NCI-H1092 (cell line): ENCODE data around the gene LOXL1.
A peak's percentile ranks its signal among the peaks of the same experiment; 100 is the strongest.

ENCODE experiments used
- DNase-seq: peaks from one replicate; lab custom pipeline; 2025; lab: John Stamatoyannopoulos, UW

LOXL1 gene, protein sequence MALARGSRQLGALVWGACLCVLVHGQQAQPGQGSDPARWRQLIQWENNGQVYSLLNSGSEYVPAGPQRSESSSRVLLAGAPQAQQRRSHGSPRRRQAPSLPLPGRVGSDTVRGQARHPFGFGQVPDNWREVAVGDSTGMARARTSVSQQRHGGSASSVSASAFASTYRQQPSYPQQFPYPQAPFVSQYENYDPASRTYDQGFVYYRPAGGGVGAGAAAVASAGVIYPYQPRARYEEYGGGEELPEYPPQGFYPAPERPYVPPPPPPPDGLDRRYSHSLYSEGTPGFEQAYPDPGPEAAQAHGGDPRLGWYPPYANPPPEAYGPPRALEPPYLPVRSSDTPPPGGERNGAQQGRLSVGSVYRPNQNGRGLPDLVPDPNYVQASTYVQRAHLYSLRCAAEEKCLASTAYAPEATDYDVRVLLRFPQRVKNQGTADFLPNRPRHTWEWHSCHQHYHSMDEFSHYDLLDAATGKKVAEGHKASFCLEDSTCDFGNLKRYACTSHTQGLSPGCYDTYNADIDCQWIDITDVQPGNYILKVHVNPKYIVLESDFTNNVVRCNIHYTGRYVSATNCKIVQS

DNA sequence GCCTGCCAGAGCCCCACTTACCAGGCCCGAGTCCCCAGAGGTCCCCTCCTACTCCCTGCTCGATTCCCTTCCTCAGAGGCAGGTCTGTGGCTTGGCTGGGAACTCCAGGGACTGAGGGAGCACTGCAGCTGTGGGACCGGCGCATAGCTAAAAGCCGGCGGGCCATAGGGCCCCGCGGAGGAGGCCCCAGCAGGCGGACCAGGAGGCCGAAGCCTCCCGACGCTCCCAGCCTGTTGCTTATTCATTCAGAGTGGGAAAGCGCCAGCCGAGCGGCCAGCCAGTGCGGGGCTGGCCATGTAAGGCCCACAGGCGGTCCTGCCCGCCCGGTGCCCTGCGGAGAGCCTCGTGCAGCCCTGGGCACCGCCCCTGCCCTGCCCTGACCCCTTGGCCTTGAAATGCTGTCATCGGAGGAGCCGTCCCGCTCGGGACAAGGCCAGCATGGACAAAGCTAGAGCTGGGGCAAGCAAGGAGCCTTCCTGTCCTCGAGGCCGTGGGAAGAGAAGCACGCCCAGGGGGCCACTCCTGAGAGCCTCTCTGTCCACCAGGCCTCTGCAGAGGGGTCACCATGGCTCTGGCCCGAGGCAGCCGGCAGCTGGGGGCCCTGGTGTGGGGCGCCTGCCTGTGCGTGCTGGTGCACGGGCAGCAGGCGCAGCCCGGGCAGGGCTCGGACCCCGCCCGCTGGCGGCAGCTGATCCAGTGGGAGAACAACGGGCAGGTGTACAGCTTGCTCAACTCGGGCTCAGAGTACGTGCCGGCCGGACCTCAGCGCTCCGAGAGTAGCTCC is at the start of gene LOXL1:
LOXL1 (plus strand) TSS at position 244 of the 784 bp plus-strand sequence; CDS start at position 566, 322 bp downstream.
- no peak for DNase-seq

DNA sequence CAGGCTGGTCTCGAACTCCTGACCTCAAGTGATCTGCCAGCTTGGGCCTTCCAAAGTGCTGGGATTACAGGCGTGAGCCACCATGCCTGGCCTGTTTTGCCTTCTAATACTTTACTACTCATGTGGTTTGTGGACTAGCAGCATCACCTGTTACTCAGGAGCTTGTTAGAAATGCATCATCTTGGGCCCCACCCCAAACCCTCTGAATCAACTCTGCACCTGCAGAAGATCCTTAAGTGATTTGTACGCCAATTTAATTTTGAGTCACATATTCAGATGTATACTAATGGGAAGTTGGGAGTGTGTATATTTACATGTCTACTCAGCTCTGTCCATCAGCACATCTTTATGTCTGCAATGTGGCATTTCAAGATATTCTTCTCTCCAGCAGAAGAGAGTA is 46.8 kb upstream of the LOXL1 start:
- DNase-seq = no peak

DNA sequence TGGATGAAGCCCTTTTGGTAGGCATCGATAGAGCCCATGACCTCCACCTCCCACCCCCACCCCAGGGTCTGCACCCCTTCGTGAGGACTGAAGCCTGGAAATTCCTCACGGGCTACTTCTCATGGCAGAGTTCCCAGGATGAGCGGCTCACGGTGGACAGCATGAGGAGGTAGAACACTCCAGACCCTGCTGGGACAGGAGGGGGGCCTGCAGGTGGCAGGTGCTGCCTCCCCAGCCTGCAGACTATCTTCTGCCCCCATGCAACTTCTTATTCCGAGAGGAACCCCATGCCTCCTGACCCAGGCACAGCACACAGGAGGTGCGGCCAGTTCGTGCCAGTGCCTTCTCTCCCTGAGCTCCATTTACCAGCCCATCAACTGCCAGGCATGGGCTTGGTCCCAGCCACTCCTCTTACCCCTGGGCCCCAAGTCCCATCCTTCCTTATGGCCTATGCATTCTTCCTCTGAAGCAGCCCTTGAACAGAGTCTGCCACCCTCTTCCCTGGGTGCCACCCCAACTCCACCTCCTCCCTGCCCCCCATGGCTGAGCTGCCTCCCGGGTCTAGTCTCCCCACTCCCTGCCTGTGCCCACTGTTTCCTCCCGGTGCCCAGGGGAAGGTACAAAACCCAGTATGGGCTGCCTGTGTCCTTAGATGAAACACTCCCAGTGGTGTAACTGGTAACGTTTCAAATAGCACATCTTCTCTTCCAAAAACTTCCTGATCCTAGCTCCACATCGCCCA is 44.5 kb upstream of the LOXL1 start:
- no peak for DNase-seq

DNA sequence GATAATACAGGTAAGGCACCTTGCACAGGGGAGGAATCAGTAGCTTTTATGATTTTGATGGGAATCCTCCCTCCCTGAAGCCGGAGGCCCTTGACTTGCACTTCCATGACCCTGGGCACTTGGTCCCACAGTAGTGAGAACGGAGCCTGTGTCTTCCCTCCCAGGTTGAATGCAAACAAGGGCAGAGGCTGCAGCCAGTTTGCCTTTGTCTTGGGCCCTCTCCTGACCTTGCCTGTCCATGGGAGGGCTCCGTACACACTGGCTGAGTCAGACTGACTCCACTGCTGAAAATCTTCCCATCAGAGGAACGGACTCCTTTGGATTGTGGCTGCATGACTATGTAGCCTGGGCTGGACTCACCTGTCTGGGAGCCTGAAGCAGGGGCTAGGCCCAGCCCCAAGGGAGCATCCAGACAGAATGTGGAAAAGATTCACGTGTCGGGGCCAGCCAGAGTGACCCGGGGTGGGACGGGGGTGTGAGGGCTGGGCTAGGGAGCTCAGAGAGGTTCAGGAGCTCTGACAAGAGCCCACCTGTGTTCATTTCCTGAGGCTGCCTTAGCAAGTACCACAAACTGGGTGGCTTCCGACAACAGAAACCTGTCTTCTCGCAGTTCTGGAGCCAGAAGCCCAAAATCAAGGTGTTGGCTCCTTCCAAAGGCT is 43.4 kb upstream of the LOXL1 start:
- no peak for DNase-seq

DNA sequence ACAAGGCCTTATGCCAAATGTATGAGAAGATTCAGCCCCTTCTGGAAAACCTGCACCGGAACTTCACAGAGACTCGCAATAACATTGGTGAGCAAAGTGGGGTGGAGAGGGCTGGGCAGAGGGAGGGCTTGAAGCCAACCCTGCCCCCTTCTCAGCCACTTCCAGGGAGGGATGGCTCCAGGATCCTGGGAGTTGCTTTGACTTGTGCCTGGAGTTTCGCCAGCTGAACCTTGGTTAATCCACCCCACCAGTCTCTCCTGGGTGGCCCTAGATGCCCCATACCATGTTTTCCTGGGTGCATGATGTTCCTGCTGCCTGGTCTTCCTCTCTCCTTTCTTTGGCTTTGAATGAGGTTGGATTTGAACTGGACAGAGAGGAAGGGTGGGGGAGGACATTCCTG is 42.1 kb upstream of the LOXL1 start:
- no peak for DNase-seq

DNA sequence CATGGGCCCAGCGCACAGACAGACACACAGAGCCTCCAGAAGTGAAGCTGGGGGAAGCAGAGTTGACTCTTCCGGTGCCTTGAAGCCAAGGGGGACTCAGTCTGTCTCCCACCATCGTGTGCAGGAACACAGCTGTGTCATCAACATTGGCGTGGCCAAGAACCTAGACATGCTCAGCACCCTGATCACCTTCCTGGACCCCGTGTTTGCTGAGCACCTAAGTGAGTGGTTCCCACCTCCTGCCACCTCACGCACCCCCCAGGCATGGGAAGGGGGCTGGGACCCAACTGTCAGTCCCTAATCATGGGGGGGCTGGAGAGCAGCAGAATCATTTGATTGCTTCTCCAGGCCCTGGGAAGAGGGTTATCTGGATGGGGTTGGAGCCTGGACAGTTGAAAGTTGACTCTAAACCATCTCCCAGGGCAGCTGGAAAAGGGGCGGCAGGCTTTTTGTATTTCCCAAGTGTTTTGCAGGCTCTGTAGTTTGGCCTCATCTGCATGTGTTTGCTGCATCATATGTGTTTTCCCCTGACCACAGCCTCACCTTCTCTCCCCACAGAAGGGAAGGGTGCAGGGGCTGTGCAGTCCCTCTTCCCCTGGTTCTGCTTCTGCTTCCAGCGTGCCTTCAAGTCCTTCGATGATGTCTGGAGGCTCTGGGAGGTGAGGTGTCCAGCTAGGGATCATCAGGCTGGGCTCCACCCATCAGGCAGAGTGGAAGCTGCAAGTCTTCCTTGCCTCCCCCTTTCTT is 40.1 kb upstream of the LOXL1 start:
- no peak for DNase-seq

DNA sequence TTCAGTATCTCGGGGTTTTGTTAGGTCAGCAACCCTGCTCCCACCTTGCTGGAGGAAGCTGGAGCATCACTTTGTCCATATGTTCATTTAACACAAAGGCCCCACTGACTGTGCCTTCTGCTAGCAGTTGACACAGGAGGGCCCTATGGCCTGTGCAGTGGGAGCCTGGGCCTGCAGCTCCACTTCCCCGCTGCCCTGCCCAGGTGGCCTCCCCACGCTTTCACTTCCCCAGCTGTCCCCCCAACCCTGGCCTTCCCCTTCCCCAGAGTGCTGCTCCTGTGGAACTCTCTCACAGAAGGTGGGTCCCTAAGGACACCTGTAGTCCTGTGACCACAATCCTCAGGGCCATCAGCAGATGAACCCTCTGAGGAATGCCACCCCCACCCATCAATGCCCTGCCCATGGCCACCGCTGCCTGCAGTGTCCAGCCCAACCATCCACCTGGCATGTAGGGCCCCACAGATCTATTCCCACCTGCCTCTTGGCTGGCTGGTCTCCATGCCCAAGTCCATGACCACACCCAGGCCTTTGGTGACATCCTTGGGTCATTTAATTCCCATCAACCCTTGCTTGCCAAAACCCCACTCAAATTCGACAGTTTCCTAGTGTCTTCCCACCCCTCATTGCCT is 39.4 kb upstream of the LOXL1 start:
- DNase-seq = no peak

DNA sequence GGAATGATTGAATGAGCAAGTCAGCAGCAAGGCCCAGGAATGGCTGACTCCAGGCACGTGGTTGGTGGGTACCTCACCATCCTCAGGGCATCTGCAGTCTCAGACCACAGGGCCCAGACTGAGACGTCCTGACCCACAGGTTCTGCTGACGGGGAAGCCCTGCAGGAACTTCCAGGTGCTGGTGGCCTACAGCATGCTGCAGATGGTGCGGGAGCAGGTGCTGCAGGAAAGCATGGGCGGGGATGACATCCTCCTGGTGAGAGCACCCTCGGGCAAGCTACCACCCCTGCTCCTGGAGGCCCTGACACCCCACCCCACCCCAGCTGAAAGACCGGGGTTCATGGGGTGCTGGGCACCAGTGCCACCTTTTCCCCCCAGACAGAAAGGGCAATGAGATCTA is 38.8 kb upstream of the LOXL1 start:
- no peak for DNase-seq

DNA sequence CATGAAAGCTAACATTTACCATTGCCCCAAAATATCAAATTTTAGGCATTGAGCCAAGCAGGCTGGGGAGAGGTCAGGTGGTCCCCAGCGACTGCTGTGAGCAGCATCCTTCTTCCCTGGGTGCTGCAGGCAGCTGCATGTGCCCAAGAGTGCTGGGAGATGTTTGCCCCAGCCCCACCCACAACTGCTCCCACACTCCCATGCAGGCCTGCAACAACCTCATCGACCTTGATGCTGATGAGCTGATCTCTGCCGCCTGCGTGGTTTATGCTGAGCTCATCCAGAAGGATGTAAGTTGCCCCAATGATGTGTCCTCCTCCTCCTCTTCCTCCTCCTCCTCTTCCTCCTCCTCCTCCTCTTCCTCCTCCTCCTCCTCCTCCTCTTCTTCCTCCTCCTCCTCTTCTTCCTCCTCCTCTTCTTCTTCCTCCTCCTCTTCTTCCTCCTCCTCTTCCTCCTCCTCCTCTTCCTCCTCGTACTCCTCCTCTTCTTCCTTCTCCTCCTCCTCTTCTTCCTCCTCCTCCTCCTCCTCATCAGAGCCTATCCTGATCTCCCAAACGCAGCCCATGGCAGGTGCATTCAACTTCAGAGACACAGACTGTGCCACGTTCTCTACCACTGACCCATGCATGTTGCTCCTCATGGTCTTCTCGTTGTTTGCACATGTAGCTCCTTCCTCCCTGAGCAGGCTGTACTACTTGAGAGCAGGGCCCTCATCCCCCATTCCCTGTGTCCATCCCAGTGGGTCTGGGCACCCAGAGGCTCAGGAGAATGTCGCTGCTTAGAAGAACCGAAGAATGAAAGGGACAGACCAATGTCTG is 37.8 kb upstream of the LOXL1 start:
- no peak for DNase-seq

DNA sequence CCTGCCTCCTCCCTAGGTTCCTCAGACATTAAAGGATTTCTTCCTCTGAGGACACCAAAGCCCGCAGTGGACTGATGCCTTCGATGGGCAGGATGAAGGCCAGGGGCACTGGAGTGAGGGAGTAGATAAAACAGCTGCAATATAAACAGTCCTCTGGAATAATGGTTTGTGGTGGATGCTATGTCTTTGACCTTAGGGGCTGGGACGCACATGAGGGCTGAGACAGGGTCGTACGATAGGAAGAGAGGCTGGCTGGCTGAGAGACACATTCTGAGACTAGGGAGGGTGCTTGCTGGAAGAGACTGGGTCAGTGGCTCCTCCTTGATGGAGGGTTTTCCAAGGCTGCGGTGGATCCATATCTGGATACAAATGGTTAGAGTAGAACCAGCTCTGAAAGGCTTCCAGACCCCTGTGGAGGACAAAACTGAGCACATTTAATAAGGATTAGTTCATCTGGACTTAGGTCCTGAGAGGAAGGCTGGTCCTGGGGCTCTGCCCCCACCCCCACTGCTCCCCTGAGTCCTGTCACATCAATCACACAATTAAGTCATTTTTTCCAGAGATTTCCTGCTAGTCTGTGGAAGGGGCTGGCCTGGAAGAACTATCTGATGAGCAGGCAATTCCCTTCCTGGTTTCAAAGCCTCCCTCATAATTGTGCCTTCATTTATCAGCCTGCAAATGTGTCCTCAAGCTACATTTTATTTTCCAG is 37.1 kb upstream of the LOXL1 start:
- no peak for DNase-seq

DNA sequence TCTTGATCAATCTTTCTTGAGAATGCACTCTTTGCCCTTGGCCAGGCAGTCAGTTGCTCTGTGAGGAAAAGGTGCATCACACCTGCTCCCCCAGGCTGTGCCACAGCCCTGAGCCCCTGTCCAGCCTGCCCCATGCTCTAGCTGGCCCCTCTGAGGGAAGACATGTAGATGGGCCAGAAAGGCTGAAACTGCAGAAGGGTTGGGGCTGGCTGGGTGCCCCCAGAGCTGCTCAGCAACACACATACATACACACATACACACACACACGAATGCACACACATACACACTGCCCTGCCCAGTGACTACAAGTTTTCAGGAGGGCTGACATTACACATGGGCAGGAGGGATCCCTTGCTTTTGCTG is 36.5 kb upstream of the LOXL1 start:
- DNase-seq = no peak

DNA sequence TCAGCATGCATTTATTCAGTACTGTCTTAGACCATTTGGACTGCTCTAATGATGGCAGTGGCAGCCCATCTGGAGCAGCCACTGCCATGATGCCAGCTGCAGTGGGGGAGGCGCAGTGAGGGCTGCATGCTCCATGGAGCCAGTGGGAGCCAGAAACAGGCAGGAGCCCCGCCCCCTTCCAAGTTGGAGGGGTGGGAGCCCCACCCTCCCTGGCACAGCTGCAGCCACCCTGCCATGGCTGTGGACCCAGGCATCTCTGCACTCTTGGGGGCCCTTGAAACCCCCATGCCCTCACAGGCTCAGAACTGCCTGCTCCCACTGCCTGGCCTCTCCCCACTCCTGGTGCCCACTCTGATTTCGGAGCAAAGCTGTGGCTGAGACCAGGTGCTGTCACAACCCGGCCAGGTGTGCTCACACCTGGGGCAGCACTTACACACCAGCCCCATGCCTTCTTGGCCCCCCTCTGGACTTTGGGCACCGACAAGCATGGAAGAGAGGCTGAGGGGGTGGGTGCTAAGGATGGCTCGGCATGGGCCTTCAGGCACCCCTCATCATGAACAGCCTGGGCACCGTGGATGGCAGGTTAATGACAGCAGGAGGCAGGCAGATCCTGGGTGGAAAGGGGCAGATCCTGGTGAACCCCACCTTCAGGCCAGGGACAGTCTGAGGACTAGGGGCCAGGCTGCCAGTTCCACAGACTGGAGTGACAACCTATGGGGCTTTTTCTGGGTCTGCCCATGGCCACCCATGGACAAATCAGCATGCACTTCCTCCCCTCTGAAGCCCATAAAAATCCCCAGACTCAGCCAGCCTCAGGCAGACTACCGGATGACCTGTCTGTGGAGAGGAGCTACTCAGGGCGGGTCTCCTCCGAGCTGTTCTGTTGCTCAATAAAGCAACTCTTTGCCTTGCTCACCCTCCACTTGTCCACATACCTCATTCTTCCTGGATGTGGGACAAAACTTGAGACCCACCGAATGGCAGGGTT is 34.6 kb upstream of the LOXL1 start:
- no peak for DNase-seq

DNA sequence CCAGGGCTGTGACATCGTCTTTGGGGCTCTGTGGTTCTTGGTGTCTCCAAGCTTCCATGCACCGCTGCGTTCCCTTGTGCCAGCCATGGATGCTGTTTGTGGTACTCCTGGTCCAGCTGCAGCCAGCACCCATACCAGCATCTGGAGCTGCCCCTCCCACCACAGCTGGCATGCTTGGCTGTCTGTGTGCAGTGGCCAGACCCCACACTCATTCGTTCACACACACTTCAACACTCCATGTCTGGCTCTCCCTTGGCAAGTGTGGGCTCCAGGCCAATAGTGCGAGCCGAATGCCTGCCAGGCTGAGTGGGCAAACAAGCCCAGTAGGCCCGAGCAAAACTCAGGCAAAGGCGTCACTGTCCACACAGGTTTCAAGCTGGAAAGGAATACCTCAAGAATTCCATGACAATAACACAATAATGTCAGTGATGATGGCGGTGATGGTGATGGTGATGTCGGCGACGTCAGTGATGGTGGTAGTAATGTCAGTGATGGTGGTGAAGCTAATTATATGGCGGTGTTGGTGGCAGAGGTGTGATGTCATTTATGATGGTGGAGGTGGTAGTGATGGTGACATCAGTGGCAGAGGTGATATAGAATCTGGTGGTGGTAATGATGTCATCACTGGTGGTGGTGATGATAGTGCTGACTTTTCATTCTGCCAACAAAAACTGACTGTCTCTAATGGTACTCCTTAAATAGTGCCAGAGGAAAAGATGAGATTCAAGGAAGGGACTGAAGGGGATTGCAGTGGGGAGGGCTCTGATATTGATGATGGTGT is 33.6 kb upstream of the LOXL1 start:
- DNase-seq = no peak

DNA sequence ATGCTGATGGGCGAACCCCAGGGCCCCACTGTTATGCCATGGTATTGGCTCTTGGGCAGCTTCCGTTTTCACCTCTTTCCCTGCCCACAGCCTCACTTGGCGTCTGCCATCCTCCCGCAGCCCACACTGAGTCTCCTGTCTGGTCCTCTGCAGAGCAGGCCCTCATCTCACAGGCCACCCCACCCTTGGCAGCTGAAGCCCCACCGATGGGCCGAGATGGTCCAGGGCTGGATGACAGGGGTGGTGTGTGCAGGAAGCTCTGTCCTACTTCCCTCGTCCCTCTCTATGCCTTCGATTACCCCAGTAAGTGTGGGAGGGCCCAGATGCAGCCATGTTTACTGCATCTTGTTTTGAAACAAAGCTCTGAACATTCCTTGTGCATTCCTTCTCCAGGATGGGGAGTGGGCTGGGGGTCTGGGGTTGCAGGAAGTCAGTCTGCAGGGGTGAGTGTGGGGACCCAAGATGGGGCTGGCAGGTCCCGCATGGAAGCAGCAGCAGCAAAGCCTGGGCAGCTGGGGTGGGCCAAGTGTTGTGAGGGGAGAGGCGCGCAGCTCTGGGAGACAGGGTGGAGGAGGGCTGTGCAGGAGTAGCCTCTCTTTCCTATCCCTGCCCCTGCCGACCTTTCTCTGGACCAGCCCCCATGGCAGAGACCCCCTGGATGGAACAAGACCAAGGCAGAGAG is 32.0 kb upstream of the LOXL1 start:
- no peak for DNase-seq

DNA sequence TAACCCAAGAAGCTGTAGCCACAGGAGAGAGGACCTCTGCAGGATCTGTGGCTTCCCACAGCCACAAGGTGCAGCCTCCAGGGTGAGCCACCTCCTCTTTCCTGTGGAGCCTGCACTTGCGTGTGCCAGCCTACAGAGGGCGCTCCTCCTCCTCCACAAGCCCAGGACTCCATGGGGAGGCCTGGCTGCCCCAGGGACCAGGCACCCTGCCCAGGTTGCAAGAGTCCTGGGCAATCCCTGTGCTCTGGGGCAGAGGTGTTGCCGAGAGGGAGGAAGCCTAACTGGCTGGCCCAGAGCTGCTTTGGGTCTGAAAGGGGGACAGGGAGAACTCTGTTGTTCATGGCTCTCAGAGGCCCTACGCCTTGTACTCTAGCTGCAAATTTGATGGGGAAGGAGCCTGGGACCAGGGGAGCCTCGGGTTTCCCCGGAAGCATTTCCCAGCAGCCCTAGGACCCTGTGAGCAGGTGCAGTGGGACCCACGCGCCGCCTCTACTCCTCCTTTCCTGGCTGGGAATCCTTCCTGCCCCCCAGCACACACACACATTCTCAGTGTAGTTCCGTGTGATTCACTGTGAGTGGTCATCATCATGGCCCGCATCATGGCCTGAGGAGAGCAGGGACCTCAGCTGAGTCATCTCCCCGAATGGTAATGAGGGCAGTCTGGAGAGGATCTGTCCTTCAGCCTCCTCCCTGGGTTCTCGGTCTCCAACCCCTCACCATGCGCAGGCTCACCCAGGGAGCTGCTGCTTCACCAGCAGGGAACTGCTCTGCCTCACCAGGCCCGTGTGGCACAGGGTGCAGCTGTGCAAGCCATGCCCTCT is 28.6 kb upstream of the LOXL1 start:
- peak; percentile 7 for DNase-seq
